HEK293 (cell line): Measurements from ENCODE around the gene TRAPPC8.
"Not testable (repeated sequence)": the region's sequence is repeated elsewhere in the genome, so short reads cannot be mapped to it uniquely, and the experiment has no call there.

Experiments used
- CTCF ChIA-PET: fragments of 350-600 bp; formaldehyde crosslinking; extraction: SDS; loops from one replicate; lab custom pipeline; 2021; ENCODE audit warnings: antibody characterized with exemption; lab: Yijun Ruan, JAX
- POLR2A ChIA-PET: fragments of 300-600 bp; formaldehyde crosslinking; extraction: SDS; loops from one replicate; lab custom pipeline; 2020; ENCODE audit warnings: antibody characterized with exemption, inconsistent platforms; lab: Yijun Ruan, JAX
- H3K27ac ChIP-seq: fragments of 200-500 bp; sonication (Bioruptor generic); 2 replicates; pipeline ENCODE4 v1.5.1; 2014; ENCODE audit warnings: low read depth, low read length, control low read depth, inconsistent platforms; ENCODE audit errors: extremely low read depth
- H3K36me3 ChIP-seq, 2 experiments: fragments of 200-500 bp in 1 of 2; sonication (Bioruptor generic) in 1 of 2; 1 replicate in 1 of 2; 2 replicates in 1 of 2; pipeline ENCODE4 v1.5.1; 2014 to 2017; ENCODE audit warnings: inconsistent platforms in 2 of 2, low read length in 2 of 2; ENCODE audit not compliant: control insufficient read depth in 2 of 2, insufficient read depth in 1 of 2
- H3K4me1 ChIP-seq: fragments of 200-500 bp; sonication (Bioruptor generic); 2 replicates; pipeline ENCODE4 v1.5.1; 2014; ENCODE audit warnings: mild to moderate bottlenecking, low read length, inconsistent platforms; ENCODE audit not compliant: control insufficient read depth, insufficient read depth
- H3K4me3 ChIP-seq: 2 replicates; pipeline ENCODE4 v1.5.1; 2011; ENCODE audit warnings: low read depth, mild to moderate bottlenecking, control low read depth, low read length, moderate library complexity
- H3K9me3 ChIP-seq: fragments of 200-500 bp; sonication (Bioruptor generic); 2 replicates; pipeline ENCODE4 v1.5.1; 2014; ENCODE audit warnings: low read depth, low read length, inconsistent platforms; ENCODE audit not compliant: control insufficient read depth, insufficient read depth
- BCL11A ChIP-seq: fragments of 450-650 bp; formaldehyde crosslinking; IDR thresholded peaks from 2 replicates; pipeline ENCODE4 v1.5.1; 2016; ENCODE audit warnings: low read depth, missing biosample characterization, missing genetic modification characterization
- HOXA7 ChIP-seq: sonication (generic); formaldehyde crosslinking; IDR thresholded peaks from 2 replicates; pipeline ENCODE4 v1.8.1; 2022; ENCODE audit warnings: missing genetic modification reagents, borderline replicate concordance
- KLF16 ChIP-seq: fragments of 450-650 bp; formaldehyde crosslinking; IDR thresholded peaks from 2 replicates; pipeline ENCODE4 v1.5.1; 2017; ENCODE audit warnings: missing biosample characterization, missing genetic modification characterization
- PRDM1 ChIP-seq: fragments of 450-650 bp; formaldehyde crosslinking; IDR thresholded peaks from 2 replicates; pipeline ENCODE4; 2016; ENCODE audit warnings: missing biosample characterization, missing genetic modification characterization
- SETDB1 ChIP-seq: IDR thresholded peaks from one replicate; pipeline ENCODE4 v1.6.1; 2017; ENCODE audit warnings: mild to moderate bottlenecking, low read length, moderate library complexity, mixed read lengths; ENCODE audit not compliant: insufficient read length
- ZBTB48 ChIP-seq: fragments of 450-650 bp; formaldehyde crosslinking; IDR thresholded peaks from 2 replicates; pipeline ENCODE4 v1.5.1; 2016; ENCODE audit warnings: missing biosample characterization, missing genetic modification characterization
- ZNF10 ChIP-seq: fragments of 450-650 bp; formaldehyde crosslinking; IDR thresholded peaks from 2 replicates; pipeline ENCODE4 v1.5.1; 2017; ENCODE audit warnings: missing biosample characterization, missing genetic modification characterization
- ZNF19 ChIP-seq: fragments of 450-650 bp; formaldehyde crosslinking; IDR thresholded peaks from 2 replicates; pipeline ENCODE4; 2016; ENCODE audit warnings: missing biosample characterization, missing genetic modification characterization, low read depth
- ZNF366 ChIP-seq: fragments of 450-650 bp; formaldehyde crosslinking; conservative IDR thresholded peaks from 2 replicates; pipeline ENCODE4 v1.5.1; 2016; ENCODE audit warnings: missing biosample characterization, missing genetic modification characterization
- ZNF501 ChIP-seq: fragments of 450-650 bp; formaldehyde crosslinking; IDR thresholded peaks from 2 replicates; pipeline ENCODE4 v1.5.1; 2016; ENCODE audit warnings: missing biosample characterization, missing genetic modification characterization
- ZNF529 ChIP-seq: fragments of 450-650 bp; formaldehyde crosslinking; IDR thresholded peaks from 2 replicates; pipeline ENCODE4 v1.5.1; 2017; ENCODE audit warnings: missing genetic modification characterization, missing biosample characterization; ENCODE audit not compliant: insufficient replicate concordance
- ZNF654 ChIP-seq: fragments of 450-650 bp; formaldehyde crosslinking; IDR thresholded peaks from 2 replicates; pipeline ENCODE4 v1.5.1; 2016; ENCODE audit warnings: low read depth, missing biosample characterization, missing genetic modification characterization
- ZNF707 ChIP-seq: fragments of 450-650 bp; formaldehyde crosslinking; IDR thresholded peaks from 2 replicates; pipeline ENCODE4 v1.5.1; 2016; ENCODE audit warnings: missing biosample characterization, missing genetic modification characterization
- TF ChIP-seq, protein P1 (sequence below): fragments of 450-650 bp; formaldehyde crosslinking; IDR thresholded peaks from 2 replicates; pipeline ENCODE4 v1.5.1; 2016; ENCODE audit warnings: missing biosample characterization, missing genetic modification characterization
- TF ChIP-seq, protein P2 (sequence below): fragments of 450-650 bp; formaldehyde crosslinking; IDR thresholded peaks from 2 replicates; pipeline ENCODE4 v1.5.1; 2016; ENCODE audit warnings: missing biosample characterization, missing genetic modification characterization

The TRAPPC8 gene

DNA sequence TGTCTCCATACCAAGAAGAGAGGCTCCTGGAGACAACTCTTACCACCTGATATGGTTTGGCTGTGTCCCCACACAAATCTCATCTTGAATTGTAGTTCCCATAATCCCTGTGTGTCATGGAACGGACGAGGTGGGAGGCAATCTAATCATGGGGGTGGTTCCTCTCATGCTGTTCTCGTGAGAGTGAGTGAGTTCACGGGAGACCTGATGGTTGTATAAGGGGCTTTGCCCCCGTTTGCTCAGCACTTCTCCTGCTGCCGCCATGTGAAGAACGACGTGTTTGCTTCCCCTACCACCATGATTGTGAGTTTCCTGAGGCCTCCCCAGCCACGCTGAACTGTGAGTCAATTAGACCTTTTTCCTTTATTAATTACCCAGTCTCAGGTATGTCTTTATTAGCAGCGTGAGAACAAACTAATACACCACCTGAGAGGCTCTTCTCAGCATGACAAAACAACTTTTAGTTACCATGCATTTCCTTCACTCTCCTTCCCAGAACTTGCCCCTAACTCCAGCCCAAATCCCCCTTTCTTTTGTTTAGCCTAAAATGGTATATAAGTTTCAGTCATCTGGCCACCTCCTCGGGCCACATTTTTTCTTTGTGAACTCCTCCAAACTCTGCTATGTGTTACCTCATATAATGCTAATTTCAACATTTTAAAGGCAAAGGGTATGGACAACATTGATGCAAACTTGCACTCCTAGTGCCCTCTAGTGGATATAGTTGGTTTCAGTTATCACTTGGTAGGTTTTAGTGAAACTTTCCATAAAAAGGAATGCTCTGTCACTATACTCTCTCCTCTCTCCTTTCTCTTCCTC, 123.6 kb downstream of the TRAPPC8 start:
- no peak overlapping the region for H3K4me3 ChIP-seq
- CTCF ChIA-PET, result interaction anchor here (0.7 to 3.0 kb wide), 21 partner anchors 9 to 768 kb away, joined by 3 to 19 read pairs (median 4); no protein-coding TSS in a partner anchor
- H3K4me1 ChIP-seq, result no peaks in the 10 kb centered on the region
- POLR2A ChIA-PET, result no interaction called here
- H3K36me3 ChIP-seq, result no peaks in the 10 kb centered on the region
- TF ChIP-seq PRDM1 (tag by site-specific recombination), result peak; percentile 98
- TF ChIP-seq ZNF501 (tag by site-specific recombination), result no peak
- TF ChIP-seq, protein P1, sequence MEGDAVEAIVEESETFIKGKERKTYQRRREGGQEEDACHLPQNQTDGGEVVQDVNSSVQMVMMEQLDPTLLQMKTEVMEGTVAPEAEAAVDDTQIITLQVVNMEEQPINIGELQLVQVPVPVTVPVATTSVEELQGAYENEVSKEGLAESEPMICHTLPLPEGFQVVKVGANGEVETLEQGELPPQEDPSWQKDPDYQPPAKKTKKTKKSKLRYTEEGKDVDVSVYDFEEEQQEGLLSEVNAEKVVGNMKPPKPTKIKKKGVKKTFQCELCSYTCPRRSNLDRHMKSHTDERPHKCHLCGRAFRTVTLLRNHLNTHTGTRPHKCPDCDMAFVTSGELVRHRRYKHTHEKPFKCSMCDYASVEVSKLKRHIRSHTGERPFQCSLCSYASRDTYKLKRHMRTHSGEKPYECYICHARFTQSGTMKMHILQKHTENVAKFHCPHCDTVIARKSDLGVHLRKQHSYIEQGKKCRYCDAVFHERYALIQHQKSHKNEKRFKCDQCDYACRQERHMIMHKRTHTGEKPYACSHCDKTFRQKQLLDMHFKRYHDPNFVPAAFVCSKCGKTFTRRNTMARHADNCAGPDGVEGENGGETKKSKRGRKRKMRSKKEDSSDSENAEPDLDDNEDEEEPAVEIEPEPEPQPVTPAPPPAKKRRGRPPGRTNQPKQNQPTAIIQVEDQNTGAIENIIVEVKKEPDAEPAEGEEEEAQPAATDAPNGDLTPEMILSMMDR (tag by site-specific recombination), result peak; percentile 45; the same call in 1 of the 2 replicates
- TF ChIP-seq ZNF654 (tag by site-specific recombination), result peak; percentile 76
- H3K27ac ChIP-seq, result no peak overlapping the region
- H3K9me3 ChIP-seq, result no peaks in the 10 kb centered on the region

DNA sequence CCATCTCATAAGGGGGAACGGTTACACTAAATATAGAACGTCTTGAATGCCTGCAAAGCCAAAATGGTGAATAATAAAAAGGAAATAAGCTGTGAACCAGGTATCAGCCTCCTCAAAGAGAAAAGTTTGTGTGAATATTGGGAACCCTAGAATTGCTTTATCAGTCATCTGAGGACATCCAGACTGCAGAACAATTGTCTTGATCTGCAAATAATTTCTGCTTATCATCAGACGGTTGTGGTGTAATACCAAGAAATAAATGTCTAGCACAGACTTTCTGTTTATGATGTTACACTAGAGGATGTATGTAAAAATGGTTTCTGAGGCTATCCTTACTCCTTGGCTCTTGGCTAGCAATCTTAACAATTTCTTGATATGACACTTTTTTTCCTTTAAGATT, 128.8 kb downstream of the TRAPPC8 start:
- no peak for TF ChIP-seq ZNF10
- no peak for TF ChIP-seq HOXA7
- no peak for TF ChIP-seq ZNF529 (tag by site-specific recombination)
- TF ChIP-seq ZNF366 (tag by site-specific recombination), result no peak
- no peak for TF ChIP-seq KLF16 (tag by site-specific recombination)
- TF ChIP-seq BCL11A (tag by site-specific recombination), result no peak
- TF ChIP-seq, protein P2, sequence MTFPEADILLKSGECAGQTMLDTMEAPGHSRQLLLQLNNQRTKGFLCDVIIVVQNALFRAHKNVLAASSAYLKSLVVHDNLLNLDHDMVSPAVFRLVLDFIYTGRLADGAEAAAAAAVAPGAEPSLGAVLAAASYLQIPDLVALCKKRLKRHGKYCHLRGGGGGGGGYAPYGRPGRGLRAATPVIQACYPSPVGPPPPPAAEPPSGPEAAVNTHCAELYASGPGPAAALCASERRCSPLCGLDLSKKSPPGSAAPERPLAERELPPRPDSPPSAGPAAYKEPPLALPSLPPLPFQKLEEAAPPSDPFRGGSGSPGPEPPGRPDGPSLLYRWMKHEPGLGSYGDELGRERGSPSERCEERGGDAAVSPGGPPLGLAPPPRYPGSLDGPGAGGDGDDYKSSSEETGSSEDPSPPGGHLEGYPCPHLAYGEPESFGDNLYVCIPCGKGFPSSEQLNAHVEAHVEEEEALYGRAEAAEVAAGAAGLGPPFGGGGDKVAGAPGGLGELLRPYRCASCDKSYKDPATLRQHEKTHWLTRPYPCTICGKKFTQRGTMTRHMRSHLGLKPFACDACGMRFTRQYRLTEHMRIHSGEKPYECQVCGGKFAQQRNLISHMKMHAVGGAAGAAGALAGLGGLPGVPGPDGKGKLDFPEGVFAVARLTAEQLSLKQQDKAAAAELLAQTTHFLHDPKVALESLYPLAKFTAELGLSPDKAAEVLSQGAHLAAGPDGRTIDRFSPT (tag by site-specific recombination), result no peak
- no peak for TF ChIP-seq ZBTB48
- no peak for TF ChIP-seq ZNF707
- no peak for TF ChIP-seq ZNF19
- no peak for TF ChIP-seq SETDB1
- Histone ChIP-seq H3K9me3 (no peaks in the 10 kb centered on the region), H3K36me3 (no peaks in the 10 kb centered on the region), H3K27ac (no peak overlapping the region), H3K4me1 (no peaks in the 10 kb centered on the region), H3K4me3 (no peak overlapping the region)
- ChIA-PET POLR2A (no interaction called here), CTCF (interaction anchor here (0.6 to 1.5 kb wide), 3 partner anchors 76 to 1836 kb away, joined by 3 read pairs; no protein-coding TSS in a partner anchor)

DNA sequence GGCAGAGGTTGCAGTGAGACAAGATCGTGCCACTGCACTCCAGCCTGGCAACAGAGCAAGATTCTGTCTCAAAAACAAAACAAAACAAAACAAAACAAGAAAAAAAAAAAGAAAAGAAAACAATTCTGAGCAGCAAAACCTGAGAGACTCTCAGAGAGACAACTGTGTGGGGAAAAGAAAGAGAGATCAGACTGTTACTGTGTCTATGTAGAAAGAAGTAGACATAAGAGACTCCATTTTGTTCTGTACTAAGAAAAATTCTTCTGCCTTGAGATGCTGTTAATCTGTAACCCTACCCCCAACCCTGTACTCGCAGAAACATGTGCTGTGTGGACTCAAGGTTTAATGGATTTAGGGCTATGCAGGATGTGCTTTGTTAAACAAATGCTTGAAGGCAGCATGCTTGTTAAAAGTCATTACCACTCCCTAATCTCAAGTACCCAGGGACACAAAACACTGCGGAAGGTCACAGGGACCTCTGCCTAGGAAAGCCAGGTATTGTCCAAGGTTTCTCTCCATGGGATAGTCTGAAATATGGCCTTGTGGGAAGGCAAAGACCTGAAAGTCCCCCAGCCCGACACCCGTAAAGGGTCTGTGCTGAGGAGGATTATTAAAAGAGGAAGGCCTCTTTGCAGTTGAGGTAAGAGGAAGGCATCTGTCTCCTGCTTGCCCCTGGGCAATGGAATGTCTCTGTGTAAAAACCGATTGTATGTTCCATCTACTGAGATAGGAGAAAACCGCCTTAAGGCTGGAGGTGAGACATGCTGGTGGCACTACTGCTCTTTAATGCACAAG, 132.4 kb downstream of the TRAPPC8 start:
- H3K27ac ChIP-seq, CTCF ChIA-PET, H3K9me3 ChIP-seq, POLR2A ChIA-PET, H3K4me1 ChIP-seq, H3K36me3 ChIP-seq, H3K4me3 ChIP-seq: not testable (repeated sequence)

DNA sequence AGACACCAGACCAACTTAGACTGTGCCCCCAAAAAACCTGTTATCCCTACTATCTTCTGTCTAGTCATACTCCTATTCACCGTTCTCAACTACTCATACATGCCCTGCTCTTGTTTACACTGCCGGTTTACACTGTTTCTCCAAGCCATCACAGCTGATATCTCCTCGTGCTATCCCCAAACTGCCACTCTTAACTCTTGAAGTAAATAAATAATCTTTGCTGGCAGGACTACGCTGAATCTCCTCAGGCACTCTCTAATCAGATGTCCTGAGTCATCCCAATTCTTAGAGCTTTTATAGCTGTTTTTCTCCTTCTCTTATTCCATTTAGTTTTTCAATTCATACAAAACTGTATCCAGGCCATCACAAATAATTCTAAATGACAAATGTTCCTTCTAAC, 133.9 kb downstream of the TRAPPC8 start:
- H3K4me3 ChIP-seq, POLR2A ChIA-PET, H3K27ac ChIP-seq, H3K4me1 ChIP-seq, H3K9me3 ChIP-seq, H3K36me3 ChIP-seq: not testable (repeated sequence)
- CTCF ChIA-PET, result interaction anchor here (1.5 kb wide), 1 partner anchor 246 kb away, joined by 4 read pairs; no protein-coding TSS in a partner anchor
